AG20443 (cell line): ENCODE data around the gene WDR20.

ENCODE experiments used
- DNase-seq: peaks from one replicate; pipeline ENCODE4 v3.0.0; 2012; ENCODE audit warnings: low spot score, mixed read lengths

WDR20 gene

DNA sequence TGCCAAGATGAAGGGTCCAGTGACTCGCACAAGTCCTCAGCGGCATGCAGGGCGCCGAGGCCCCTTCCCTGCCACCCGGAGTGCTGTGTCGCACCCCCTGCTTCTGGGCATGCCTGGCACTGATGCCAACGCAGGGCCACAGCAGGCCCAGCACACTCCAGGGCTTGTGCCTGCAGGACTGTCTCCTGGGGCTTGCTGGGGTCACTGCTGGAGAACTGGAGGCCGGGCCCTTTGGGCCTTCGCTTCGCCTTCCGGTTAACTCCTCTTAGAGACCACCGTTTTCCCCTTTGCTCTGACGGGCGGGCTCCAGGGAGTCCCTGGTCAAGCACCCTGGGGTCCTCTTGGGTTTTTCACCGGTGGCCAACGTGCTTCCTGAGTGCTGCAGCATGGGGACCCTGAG lies 79.6 kb downstream of the WDR20 start:
- DNase-seq, result no peak

DNA sequence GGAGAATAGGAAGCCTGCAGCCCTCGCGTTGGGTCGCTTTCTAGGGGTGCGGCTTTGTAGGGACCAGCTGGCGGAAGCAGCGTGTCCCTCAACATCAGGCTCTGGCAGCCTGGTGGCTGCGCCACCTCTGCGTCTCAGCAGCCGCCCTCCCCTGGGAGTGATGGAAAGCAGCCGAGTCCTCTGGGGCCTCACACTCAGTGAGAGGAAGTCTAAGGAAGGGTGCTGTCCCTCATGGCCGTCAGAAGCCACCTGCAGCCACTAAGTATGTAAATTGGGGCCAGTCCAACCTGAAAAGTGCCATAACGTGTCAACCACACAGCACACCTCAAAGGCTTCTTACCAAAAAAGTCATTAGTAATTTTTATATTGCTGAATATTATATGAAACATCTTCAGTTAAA lies 80.3 kb downstream of the WDR20 start:
- no peak for DNase-seq

DNA sequence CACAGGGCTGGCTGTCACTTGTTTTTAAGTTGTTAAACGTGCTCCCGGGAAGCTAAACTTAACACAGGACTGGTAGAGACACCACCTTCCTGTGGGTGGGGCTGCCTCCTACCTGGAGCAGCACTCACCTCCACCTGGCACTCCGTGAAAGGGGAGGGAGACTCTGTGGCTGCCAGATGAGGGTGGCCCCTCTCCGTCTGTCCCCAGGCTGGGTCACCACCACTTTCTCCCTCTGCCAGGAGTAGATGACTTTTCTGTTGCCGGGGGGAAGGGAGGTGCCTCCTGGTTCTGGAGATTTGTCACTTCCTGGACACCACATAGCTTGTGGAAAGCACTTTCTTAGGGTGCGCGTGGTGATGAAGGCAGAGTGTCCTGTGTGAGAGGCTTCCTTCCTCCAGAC lies 81.3 kb downstream of the WDR20 start:
- peak; percentile 63 for DNase-seq

DNA sequence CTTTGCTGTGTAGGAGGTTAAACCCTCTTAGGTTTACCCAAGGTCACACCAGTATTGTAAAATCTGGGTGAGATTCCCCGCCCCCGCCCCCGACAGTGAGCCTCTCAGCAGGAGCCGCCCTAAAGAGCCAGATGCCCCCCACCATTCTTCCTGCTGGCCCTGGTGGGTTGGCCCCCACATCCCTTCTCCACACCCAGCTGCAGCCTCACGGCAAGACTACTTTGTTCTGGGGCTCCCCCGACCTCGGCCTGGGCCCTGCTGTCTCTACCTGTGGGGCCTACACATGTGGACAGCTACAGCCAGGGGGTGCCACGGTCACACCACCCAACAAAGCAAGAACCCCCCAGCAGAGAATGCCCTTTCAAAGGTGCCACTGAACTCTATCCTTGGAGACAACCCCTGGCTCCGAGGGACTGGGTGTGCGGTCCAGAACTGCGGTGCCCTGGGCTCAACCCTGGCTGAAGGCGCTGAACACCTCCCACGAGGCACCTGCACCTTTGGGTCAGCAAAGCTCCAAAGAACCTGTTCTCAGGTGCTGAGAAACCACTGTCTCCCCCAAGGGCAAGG lies 82.4 kb downstream of the WDR20 start:
- no peak for DNase-seq

DNA sequence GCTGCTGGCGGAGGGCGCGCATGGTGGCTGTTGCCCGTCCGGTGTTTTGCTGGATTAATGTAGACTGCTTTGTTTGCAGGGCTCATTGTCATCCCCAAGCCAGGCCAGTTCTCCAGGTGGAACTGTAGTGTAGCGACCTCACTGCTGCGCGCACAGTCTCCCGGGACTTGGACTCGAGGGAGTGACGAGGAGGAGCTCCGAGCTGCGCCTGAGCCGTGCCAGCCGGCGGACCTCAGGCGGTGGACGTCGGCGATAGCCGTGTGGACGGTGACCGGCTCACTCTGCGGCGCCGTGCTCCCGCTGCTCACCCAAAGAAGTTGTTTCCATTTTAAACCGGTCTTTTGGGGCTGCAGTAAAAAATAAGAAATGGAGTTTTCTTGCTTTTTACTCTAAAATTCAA lies 83.1 kb downstream of the WDR20 start:
- DNase-seq, result no peak

DNA sequence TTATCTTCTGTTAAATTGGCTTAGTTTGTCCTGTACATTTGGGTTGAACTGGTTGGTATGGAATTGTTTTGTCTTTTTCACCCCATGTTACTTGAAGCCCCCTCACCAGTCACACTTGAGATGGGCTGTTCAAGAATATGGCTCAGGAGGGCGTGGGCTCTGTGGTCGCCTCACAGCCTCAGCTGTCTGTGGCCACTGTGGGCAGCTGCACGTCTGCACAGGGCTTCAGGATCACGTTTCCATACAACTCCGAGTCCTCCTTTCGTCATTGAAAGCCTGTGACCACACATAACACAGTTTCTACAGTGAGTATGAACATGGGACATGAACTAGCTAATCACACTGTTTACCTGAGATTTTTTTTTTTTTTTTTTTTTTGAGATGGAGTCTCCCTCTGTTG lies 84.0 kb downstream of the WDR20 start:
- no peak for DNase-seq

DNA sequence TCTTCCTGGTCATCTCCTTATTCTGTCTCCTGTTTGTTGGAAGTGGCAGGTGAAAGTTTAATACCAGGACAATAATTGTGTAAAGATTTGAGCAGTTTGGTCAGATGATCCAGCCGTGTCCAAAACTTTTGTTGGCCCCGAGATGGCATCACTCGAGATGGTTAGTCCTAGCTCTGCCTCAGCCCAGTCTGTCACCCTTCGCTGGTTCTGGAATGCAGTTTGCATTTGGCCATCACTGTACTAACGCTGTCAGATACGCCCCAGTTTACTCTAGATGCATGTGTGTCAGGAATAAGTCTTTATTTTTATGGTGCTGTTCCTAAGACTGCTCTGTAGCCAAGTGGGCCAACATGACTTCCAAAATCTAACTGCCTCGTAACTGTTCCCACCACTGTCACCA lies 85.7 kb downstream of the WDR20 start:
- DNase-seq, result no peak

DNA sequence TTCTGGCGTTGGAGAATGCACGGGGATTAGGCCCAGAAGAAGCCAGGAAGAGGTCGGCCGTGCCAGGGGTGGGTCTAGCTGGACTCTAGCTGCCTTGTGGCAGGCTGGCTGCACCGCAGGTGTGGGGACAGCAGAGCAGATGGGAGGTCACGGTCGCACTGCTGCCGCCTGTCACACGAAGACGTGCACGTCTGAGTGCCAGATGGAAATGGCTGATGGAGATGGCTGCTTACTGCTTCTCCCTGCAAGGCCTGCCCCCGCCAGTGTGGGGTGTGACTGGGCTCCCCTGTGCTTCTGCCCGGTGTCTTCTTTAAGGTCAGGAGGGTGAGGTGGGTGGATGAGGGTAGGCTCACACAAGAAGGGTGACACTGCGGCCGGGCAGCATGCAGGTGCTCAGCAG lies 86.2 kb downstream of the WDR20 start:
- no peak for DNase-seq

DNA sequence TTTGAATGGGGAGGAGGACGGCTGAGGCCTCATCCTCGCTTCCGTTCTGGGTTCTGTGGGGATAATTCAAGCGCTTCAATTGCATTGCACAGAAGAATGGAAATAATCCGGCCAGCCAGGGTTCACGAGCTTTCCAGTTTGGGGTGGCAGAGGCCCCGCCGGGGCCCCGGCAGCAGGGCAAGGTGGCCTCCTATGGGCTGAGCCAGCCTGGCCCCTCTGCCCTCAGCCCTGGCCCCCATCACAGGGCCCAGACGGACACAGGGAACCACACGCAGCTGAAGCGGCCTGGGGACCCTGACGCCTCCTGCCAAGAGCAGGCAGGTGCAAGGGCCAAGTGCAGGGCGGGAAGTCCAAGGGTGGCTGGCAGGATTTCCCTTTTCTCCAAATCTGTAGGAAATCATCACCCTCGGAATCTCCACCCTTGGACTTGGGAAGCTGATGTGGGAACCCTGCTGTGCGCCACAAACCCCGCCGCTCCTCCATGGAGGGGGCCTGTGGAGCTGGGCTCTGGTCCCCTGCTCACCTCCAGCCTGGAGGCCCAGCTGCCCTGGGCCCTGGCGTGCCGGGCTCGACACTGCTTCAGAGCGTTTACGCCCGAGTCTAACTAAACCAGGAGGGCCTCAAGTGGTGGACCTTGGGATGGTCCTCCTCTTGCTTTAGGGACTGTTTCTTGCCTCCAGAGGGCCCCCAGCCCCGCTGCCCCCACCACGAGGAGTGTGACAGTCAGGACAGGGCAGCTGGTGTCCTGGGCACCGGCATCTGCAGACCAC lies 86.8 kb downstream of the WDR20 start:
- DNase-seq, result no peak

DNA sequence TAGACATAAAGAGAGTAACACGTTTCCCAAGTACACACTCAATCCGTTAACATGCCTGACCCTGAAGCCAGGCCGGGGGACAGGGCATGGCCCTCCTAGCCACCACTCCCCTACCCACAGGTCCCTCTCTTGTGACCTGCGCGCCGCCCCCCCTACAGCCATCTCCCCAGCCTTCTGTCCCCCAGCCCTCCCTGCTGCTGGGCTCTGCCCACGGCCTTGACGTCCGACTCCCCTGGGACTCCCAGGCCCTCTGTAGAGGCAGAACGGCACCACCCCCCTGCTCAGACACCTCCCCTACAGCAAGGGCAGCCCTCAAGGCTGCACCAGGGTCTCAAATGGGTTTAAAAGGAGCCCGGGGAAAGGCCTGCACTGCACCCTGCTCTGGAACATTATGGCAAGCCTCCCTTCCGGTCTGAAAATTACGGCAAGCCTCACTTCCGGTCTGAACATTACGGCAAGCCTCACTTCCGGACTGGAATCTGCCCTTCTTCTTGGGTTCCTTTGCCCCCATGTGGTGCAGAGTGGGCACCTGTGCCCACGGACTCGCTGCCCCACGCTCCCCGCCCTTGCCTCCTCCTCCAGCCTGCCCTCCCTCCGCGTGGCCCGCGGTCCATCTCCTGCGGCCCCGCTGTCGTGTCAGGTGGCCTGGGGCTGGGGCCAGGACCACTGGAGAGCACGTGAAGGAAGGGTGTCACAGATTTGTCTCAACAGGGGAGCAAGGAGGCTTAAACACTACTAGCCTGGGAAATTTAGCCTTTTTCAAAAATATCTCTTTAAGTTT lies 87.7 kb downstream of the WDR20 start:
- DNase-seq, result no peak

DNA sequence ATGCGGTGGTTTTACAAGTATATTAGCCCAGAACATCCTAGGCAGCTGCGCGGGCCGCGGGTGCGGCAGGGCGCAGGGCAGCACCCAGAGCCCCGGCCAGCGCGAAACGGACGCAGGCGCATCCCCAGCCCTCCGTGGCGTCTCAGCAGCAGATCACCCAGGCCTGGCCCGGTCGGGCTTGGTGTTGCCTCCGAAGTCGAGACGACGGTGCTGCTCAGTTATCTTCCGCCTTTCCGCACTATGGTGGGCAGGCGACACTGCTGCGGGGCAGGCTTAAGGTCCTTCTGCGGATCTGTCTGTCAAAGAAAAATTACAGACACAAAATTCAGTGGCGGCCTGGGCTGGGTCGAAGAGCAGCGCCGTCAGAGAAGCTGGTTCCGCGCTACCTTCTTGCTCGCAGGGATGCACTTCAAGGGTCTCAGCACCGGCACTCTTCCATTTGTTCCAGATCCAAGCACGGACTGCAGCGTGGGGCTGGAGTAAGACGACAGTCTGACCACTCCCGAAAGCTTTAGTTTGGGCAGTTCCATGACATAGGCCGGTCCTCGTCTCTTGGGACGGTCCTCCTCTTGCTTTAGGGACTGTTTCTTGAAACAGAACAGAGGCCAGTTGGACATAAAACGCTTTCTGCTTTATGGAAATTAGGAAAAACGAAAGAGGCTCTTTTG lies 89.5 kb downstream of the WDR20 start:
- no peak for DNase-seq

DNA sequence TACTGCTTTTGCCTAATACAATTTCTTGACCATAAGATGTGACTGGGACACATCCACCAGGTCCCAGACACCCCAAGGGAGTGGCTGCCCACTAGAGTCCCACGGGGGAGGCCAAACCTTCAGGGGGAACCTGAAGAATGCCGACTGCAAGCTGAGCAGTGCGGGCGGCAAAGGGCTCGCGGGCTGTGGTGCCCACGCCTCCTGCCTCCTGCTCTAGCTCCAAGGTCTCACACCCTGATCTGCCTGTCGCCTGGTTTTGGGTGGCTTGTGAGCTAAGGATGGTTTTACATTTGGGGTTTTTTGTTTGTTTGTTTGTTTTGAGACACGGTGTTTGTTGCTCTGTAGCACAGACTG lies 90.0 kb downstream of the WDR20 start:
- no peak for DNase-seq

DNA sequence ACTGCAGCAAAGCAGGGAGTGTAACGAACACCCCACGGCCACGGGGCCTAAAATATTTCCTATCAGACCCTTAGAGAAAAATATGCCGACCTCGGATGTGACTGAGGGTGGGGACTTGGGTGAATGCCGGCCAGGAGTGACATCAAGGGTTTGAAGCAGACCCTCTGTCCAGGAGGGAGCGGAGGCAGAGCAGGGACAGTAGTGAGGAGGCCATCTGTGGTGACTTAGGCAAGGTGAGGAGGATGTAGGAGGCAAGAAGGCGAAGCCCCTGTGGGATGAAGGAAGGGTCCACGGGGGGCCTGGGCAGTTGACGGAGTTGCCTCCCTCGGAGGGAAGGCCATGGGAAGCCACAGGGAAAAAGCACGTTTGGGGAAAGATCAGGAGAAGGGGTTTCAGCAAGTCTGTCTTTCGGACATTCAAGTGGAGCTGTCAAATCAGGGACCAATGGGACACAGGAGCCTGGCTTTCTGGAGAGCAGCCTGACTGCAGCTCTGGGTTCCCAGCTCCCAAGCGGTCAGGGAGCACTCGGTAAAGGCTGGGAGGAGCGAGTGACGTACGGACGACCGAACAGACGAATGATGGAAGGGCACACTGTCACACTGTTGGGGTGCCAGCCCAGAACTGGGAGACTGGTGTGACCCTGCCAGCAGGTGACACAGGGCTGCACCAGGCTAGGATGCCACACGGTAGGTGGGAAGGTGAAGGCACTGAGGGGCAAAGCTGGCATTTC lies 90.9 kb downstream of the WDR20 start:
- DNase-seq, result no peak

DNA sequence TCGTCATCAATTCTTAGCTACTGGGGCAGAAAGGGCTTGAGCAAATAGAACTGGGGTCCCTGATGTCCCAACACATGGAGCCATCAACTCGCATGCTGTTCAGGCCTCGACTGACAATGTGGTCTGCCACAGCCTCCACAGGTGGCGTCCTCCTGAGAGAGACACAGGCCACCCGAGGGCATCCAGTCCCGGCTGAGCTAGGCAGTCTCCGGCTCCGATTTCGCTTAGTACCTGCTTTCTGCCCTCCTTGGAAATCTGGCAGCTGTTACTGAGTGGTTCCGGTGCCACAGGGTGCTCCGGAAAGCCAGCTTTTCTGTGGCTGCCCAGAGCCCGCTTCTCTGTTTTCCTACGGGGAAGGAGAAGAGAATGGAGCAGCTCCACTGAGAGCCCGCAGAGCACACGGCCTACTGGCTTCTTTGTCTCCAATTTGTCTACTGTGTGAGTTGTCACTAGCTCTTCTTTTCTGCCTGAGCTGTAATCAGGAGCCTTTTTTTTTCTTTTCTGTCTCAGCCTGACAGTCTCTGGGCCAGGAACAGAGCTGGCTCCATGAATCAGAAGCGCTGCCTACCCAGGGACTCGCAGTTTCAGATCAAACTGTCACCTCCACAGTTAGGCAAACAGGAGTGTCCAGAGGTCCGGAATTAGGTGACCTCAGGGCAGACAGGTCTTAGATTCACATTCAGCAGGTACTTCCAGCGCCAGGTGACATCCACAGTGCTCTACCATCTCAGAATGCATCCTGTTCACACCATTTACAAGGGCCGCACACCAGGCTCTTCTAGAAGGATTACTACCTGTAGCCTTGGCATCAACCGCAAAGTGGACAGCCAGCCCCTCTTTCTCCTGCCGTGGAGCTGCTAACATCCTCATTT lies 92.0 kb downstream of the WDR20 start:
- no peak for DNase-seq

DNA sequence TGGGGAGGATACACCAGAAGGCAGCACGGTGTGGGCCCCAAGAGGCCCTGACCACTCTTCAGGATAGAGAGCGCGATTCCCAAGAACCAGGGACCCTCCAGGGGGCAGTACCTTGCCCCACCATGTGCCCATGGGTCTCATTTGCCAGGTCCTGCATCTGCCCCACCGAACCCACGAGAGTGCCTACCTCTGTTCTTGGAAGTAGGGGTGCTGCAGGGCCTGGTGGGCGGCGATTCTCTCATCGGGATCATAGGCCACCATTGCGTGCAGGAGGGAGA lies 92.6 kb downstream of the WDR20 start:
- DNase-seq, result no peak

DNA sequence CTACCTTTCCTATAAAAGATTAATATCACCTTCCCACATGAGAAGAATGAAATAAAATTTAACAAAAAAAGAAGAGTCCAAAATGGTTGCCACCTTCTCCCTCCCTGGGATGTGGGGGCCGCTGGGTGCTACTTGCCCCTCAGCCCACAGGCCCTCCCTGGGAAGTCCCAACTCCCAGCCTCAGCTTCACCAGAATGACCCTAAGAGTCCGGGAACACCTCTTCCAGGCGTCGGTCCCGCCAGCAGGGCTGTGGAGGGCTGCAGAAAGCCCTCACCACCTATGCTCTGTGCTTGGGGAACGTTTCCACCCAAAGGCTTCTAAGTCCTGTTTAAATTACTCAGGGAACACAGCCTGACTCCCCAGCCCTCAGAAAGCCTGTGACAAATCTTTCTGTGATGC lies 93.4 kb downstream of the WDR20 start:
- no peak for DNase-seq

DNA sequence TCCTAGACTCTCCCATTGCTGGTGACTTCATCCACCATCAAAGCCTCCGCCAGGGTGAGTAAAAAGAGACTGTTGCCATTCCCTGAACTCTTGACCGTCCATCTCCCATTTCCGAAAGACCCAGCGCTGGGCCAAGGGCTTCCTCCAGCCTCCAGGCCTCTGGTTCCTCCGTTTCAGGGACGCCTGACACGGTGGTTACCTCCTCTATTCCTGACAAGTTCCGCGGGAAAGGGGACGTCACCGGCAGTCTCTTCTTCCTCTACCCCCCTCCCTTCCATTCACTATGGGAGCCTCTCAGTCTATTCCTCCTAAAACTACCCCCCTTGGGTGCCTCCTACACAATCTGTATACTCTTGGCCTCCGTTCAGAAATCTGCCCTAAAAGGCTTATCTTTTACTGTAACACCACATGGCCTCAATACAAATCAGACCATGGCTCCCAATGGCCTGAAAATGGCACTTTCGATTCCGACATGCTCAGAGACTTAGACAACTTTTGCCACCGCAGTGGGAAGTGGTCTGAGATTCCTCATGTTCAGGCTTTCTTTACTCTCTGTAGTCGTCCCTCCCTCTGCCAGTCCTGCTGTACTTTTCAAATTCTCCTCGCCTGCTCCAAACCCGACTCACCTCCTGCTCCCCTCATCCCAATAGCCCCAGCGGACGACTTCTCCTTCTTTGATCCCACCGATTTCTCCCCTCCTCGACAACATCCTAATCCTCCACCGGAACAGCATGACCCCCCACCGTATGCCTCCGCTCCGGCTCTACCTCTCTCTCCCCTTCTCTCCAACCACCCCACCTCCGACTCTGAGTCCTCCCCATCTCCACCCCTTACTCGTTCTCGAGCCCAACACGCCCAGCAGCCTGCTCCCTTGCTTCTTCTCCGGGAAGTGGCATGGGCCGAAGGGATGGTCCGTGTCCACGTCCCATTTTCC lies 94.9 kb downstream of the WDR20 start:
- DNase-seq, result no peak

DNA sequence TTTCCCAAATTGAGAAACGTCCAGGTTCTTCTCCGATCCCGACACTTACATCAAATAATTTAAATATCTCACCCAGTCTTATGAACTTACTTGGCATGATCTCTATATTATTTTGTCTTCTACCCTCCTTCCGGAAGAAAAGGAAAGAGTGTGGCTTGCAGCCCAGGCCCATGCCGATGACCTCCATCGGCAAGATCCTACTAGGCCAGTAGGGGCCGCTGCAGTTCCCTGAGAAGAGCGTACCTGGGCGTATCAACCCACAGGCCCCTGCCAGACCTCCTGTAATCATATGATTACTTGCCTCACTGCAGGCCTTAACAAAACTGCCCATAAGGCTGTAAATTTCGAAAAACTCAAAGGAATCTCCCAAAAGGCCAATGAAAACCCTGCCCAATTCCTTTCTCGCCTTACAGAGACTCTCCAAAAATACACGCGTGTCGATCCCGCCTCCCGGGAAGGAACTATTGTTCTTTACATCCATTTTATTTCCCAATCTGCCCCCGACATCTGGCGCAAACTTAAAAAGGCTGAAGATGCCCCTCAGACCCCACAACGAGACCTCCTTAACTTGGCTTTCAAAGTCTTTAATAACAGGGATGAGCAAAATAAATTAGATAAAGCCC lies 95.7 kb downstream of the WDR20 start:
- peak; percentile 90 for DNase-seq

DNA sequence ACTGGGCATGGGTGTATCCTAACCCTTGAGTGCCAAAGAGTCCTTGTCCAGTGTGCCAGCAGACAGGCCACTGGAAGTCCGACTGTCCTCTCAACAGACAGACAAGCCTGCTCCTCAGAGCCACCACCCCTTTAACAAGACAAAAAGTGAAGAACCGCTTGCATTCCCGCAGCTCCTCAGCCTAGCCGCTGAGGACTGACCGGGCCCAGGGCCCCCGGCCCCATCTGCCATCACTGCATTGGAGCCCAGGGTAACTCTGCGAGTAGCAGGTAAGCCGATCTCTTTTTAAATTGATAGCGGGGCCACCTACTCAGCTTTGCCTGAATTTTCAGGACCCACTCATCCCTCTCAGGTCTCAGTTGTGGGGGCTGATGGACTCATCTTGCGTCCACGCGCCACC lies 96.3 kb downstream of the WDR20 start:
- no peak for DNase-seq

DNA sequence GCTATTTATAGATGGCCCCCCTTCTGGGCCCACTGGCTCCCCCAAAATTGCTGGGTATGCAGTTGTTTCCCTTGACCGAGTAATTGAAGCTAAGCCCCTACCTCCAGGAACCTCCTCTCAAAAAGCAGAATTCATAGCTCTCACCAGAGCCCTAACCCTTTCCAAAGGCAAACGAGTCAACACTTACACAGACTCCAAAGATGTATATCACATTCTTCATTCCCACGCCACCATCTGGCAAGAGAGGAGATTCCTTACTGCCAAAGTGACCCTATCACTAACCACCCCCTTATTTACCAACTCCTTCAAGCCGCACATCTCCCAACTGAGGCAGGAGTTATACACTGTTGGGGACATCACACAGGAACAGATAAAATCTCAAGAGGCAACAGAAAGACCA lies 98.4 kb downstream of the WDR20 start:
- no peak for DNase-seq
